Peyer's patch (tissue), 4 donors: ENCODE data around the gene ARPC1B.

ENCODE experiments used
- POLR2A ChIP-seq, 2 donors: fragments of 450-650 bp; IDR thresholded peaks; one replicate each; pipeline ENCODE4 v1.5.1; 2017; ENCODE audit warnings: antibody characterized with exemption in 2 of 2, mild to moderate bottlenecking in 2 of 2, moderate library complexity in 2 of 2
- TF ChIP-seq, protein P1 (sequence below), 6 experiments: fragments of 450-650 bp in 4 of 6; fragments of 200-600 bp in 2 of 6; sonication (generic) in 1 of 6; IDR thresholded peaks; one replicate each; pipeline ENCODE4 v1.5.1; 2017 to 2019; ENCODE audit warnings: antibody characterized with exemption in 6 of 6, mild to moderate bottlenecking in 3 of 6, moderate library complexity in 1 of 6

DNA sequence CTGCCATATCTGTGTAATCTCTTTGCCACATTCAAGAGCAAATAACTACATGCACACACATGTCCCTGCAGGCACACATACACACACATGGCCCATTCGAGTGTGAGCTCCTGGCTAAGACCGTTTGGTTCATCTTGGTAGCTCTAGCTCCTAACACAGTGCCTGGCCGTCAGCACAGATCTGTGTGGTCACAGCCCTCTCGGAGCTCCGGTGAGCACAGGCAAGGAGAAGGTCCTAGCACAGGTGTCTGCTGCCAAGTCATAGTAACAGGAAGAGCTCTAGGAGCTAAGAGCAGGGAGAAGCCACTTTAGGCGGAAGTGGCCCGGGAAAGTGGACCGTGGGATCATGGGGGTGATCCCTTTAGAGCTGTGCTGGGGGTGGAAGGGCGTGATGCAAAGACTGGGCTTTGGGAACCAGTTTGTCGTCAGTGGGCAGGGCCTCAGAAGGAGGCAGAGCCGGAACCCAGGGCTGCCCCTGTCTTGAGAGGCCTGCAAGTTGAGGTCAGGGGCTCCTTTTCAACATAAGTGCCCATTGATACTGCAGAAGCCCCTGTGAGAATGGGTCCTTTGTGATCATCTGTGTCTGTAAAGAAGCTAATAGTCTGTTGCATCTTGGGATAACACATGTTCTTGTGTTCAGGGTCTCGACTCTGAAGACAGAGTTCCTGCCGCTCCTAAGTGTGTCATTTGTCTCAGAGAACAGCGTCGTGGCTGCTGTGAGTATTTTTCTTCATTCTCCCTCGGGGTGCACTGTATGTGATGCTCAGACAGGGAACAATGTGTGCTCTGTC is 16.6 kb upstream of the ARPC1B start:
- TF ChIP-seq, protein P1, sequence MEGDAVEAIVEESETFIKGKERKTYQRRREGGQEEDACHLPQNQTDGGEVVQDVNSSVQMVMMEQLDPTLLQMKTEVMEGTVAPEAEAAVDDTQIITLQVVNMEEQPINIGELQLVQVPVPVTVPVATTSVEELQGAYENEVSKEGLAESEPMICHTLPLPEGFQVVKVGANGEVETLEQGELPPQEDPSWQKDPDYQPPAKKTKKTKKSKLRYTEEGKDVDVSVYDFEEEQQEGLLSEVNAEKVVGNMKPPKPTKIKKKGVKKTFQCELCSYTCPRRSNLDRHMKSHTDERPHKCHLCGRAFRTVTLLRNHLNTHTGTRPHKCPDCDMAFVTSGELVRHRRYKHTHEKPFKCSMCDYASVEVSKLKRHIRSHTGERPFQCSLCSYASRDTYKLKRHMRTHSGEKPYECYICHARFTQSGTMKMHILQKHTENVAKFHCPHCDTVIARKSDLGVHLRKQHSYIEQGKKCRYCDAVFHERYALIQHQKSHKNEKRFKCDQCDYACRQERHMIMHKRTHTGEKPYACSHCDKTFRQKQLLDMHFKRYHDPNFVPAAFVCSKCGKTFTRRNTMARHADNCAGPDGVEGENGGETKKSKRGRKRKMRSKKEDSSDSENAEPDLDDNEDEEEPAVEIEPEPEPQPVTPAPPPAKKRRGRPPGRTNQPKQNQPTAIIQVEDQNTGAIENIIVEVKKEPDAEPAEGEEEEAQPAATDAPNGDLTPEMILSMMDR (IDR thresholded peaks at IDR 0.05), result no peak
- TF ChIP-seq POLR2A (IDR thresholded peaks at IDR 0.05), result no peak
